Stimulated activated CD8-positive, alpha-beta memory T cell treated with anti-CD3 and anti-CD28 coated beads, Interleukin-7, amount 100 ng/mL, for 48 hours (primary cell): ENCODE results near the gene PGA4.

ENCODE experiments used
- DNase-seq, 2 donors: peaks; one replicate each; pipeline ENCODE4 v3.0.0-alpha.2; 2020; ENCODE audit warnings: low read depth in 1 of 2; ENCODE audit errors: extremely low read depth in 1 of 2

PGA4 gene

GRCh38 chr11:61277186-61278000 lies 55.2 kb downstream of the PGA4 start:
- no peak for DNase-seq

GRCh38 chr11:61278001-61278470 lies 55.9 kb downstream of the PGA4 start:
- DNase-seq: no peak

GRCh38 chr11:61279934-61280659 lies 58.0 kb downstream of the PGA4 start:
- DNase-seq: no peak

- no peak for DNase-seq
These were observed 58.9 kb downstream of the PGA4 start for GRCh38 chr11:61280883-61281580.
